ENCODE results near the gene UBA52. TPM values are rescaled to one million over a fixed set of nuclear protein-coding genes. Genes with fewer than 3 reads are reported as not detected.

Gene UBA52
- polyA plus RNA-seq, 3 donors: 832 to 3,024 (median 896) TPM

DNA sequence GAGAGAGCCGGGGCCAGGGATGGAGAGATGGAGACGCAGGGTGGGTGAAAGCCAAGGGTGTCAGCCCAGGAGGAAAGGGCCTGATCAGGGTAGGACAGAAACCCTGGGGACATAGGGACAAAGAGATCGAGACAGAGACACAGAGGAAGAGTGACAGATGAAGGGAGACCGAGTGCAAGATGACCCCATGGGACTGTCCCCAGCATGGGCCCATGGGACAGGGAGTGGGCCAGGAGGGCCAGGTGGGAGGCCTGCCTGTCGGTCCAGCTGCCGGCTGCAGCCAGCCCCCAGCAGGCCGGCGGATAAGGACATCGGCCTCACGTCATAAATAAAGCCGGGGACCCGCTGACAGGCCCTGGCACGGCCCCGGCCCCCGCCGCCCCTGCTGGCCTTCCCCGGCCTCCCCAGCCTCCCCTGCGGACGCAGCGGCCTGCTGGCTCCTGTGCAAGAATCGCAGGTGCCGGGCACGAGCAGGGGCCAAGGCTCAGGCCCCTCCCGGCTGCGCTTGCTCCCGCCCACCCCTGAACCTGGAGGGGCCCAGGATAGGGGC, 23.2 kb downstream of the UBA52 start:
- Histone ChIP-seq H3K27me3 (ENCODE audit: control insufficient read depth in 2 of 2, insufficient read depth in 2 of 2, low read length in 2 of 2) (peaks cover 7 to 37% of the 10 kb centered on the region in 2 donors), H3K4me2 (replicated peaks; ENCODE audit: extremely low read depth, low read length, poor library complexity, severe bottlenecking) (peak overlapping the region; percentile 82), H3K27ac (ENCODE audit: low read depth in 1 of 2, low read length in 2 of 2) (no peak overlapping the region), H4K20me1 (ENCODE audit: insufficient read depth, low read length) (peaks cover 21% of the 10 kb centered on the region), H3K79me2 (ENCODE audit: insufficient read depth, low read length) (peaks cover 3% of the 10 kb centered on the region), H2AFZ (ENCODE audit: insufficient read depth, low read depth, low read length, poor library complexity, severe bottlenecking) (peak overlapping the region; percentile 66), H3K4me1 (ENCODE audit: control insufficient read depth in 1 of 2, insufficient read depth in 2 of 2, low read length in 2 of 2) (peaks cover 19 to 35% of the 10 kb centered on the region in 2 donors), H3K36me3 (replicated peaks in 1 of 2; ENCODE audit: control insufficient read depth in 1 of 2, insufficient read depth in 2 of 2, low read length in 2 of 2) (peaks cover 7 to 8% of the 10 kb centered on the region in 2 donors), H3K9me3 (replicated peaks in 1 of 2; ENCODE audit: control insufficient read depth in 1 of 2, insufficient read depth in 1 of 2, low read length in 2 of 2) (no peaks in the 10 kb centered on the region), H3K9ac (ENCODE audit: insufficient read depth, low read length, poor library complexity, severe bottlenecking) (peak overlapping the region; percentile 34), H3K4me3 (replicated peaks in 1 of 3; ENCODE audit: low read depth in 2 of 3, low read length in 3 of 3) (peak overlapping the region in 2 of 3 experiments; percentile 12 to 73)
- WGBS (ENCODE audit: insufficient coverage): 12% methylated on average over 26 of the region's 26 CpGs
- TF ChIP-seq, protein P1, sequence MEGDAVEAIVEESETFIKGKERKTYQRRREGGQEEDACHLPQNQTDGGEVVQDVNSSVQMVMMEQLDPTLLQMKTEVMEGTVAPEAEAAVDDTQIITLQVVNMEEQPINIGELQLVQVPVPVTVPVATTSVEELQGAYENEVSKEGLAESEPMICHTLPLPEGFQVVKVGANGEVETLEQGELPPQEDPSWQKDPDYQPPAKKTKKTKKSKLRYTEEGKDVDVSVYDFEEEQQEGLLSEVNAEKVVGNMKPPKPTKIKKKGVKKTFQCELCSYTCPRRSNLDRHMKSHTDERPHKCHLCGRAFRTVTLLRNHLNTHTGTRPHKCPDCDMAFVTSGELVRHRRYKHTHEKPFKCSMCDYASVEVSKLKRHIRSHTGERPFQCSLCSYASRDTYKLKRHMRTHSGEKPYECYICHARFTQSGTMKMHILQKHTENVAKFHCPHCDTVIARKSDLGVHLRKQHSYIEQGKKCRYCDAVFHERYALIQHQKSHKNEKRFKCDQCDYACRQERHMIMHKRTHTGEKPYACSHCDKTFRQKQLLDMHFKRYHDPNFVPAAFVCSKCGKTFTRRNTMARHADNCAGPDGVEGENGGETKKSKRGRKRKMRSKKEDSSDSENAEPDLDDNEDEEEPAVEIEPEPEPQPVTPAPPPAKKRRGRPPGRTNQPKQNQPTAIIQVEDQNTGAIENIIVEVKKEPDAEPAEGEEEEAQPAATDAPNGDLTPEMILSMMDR (IDR thresholded peaks at IDR 0.05): no peak
- Mint-ChIP-seq H3K27ac (peak overlapping the region in 1 of 7 donors; percentile 23), H3K9me3 (peaks cover 0 to 9% (median 1%) of the 10 kb centered on the region in 7 donors), H3K4me1 (peaks cover 27% of the 10 kb centered on the region), H3K27me3 (ENCODE audit: low read depth in 3 of 3) (peaks cover 31 to 59% (median 47%) of the 10 kb centered on the region in 3 donors), H3K36me3 (peaks cover 15 to 21% of the 10 kb centered on the region in 2 donors), H3K4me3 (peak overlapping the region; percentile 31 to 91)
- no peak for DNase-seq
- intact Hi-C loops (cut with micrococcal nuclease): no loop called here

DNA sequence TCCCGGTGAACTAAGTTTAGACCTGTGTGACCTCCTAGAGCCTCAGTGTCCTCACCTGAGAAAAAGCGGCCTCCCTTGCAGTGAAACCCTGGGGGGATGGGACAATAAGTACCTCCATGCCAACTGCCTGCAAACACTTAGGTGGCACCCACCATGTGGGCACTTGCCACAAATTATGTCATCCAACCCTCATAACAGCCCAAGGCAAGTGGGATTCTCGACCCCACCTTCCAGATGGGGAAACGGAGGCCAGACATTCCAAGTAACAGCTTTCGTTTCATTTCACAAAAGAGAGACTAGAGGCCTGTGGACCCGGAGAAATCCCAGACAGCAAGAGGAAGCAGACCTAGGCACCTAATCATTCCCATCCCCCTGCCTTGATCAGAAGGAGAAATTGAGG, 23.8 kb downstream of the UBA52 start:
- Histone ChIP-seq H3K36me3 (replicated peaks in 1 of 2; ENCODE audit: control insufficient read depth in 1 of 2, insufficient read depth in 2 of 2, low read length in 2 of 2) (peaks cover 6 to 7% of the 10 kb centered on the region in 2 donors), H3K27ac (ENCODE audit: low read depth in 1 of 2, low read length in 2 of 2) (no peak overlapping the region), H4K20me1 (ENCODE audit: insufficient read depth, low read length) (peaks cover 15% of the 10 kb centered on the region), H3K4me3 (replicated peaks in 1 of 3; ENCODE audit: low read depth in 2 of 3, low read length in 3 of 3) (no peak overlapping the region), H3K27me3 (ENCODE audit: control insufficient read depth in 2 of 2, insufficient read depth in 2 of 2, low read length in 2 of 2) (peaks cover 7 to 37% of the 10 kb centered on the region in 2 donors), H3K4me1 (ENCODE audit: control insufficient read depth in 1 of 2, insufficient read depth in 2 of 2, low read length in 2 of 2) (peaks cover 16 to 30% of the 10 kb centered on the region in 2 donors), H3K9ac (ENCODE audit: insufficient read depth, low read length, poor library complexity, severe bottlenecking) (no peak overlapping the region), H2AFZ (ENCODE audit: insufficient read depth, low read depth, low read length, poor library complexity, severe bottlenecking) (no peak overlapping the region), H3K4me2 (replicated peaks; ENCODE audit: extremely low read depth, low read length, poor library complexity, severe bottlenecking) (no peak overlapping the region), H3K9me3 (replicated peaks in 1 of 2; ENCODE audit: control insufficient read depth in 1 of 2, insufficient read depth in 1 of 2, low read length in 2 of 2) (no peaks in the 10 kb centered on the region), H3K79me2 (ENCODE audit: insufficient read depth, low read length) (no peaks in the 10 kb centered on the region)
- TF ChIP-seq, protein P1 (IDR thresholded peaks at IDR 0.05): no peak
- peaks cover 15 to 19% of the 10 kb centered on the region in 2 donors for H3K36me3 Mint-ChIP-seq
- no peak for DNase-seq
- WGBS (ENCODE audit: insufficient coverage): 76% methylated on average over 2 of the region's 6 CpGs
- H3K4me1 Mint-ChIP-seq: peaks cover 23% of the 10 kb centered on the region
- peaks cover 36 to 63% (median 52%) of the 10 kb centered on the region in 3 donors for H3K27me3 Mint-ChIP-seq (ENCODE audit: low read depth in 3 of 3)
- intact Hi-C loops (cut with micrococcal nuclease): no loop called here
- peaks cover 0 to 9% (median 1%) of the 10 kb centered on the region in 7 donors for H3K9me3 Mint-ChIP-seq
- peak overlapping the region in 1 of 2 donors; percentile 71 for H3K4me3 Mint-ChIP-seq
- H3K27ac Mint-ChIP-seq: peak overlapping the region in 2 of 7 donors; percentile 21 to 68

Data from CD14-positive monocyte (primary cell).